ENCODE results near the gene INPP4B. TPM values are rescaled to one million over a fixed set of nuclear protein-coding genes. Genes with fewer than 3 reads are reported as not detected.

The INPP4B gene
- total and polyA plus RNA-seq, 2 of the 4 experiments (the other 2 are of a cell fraction): 1.8 to 14.0 TPM

DNA sequence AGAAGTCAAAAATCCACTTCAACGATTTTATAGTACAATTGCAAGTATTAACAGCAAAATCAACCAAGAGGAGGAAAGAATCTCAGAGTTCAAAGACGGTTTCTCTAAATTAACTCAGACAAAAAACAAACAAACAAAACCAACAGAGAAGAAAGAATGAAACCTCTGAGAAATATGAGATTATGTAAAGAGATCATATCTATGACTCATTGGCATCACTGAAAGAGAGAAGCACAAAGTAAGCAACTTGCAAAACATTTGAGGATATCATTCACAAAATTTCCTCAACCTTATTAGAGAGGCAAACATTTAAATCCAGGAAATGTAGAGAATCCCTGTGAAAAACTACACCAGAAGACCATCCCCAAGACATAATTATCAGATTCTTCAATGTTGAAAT is 370.4 kb downstream of the INPP4B start:
- Histone ChIP-seq H3K4me3 (ENCODE audit: insufficient read depth, low read depth, low read length) (no peak overlapping the region), H4K8ac (ENCODE audit: low read depth in 2 of 2, low read length in 2 of 2) (no peak overlapping the region), H3K4me2 (ENCODE audit: low read depth, low read length) (no peak overlapping the region), H2BK20ac (ENCODE audit: low read depth, low read length) (no peak overlapping the region), H2BK15ac (ENCODE audit: low read depth, low read length) (no peak overlapping the region), H3K9ac (ENCODE audit: low read depth, low read length) (no peak overlapping the region), H2AK9ac (replicated peaks; ENCODE audit: low read depth, low read length, poor library complexity) (no peak overlapping the region), H3K23ac (ENCODE audit: low read depth, low read length) (no peak overlapping the region), H3K79me1 (ENCODE audit: low read depth in 1 of 2, low read length in 2 of 2) (no peaks in the 10 kb centered on the region), H3K14ac (replicated peaks; ENCODE audit: low read depth, low read length) (no peak overlapping the region), H3K9me3 (ENCODE audit: control insufficient read depth, insufficient read depth, low read length) (no peaks in the 10 kb centered on the region), H4K20me1 (ENCODE audit: insufficient read depth, low read length) (no peaks in the 10 kb centered on the region), H3K27me3 (ENCODE audit: control insufficient read depth, insufficient read depth, low read length) (no peaks in the 10 kb centered on the region), H3K36me3 (ENCODE audit: control insufficient read depth, insufficient read depth, low read length) (no peaks in the 10 kb centered on the region), H3K27ac (ENCODE audit: insufficient read depth, low read length) (no peak overlapping the region), H3K4me1 (ENCODE audit: control insufficient read depth, insufficient read depth, low read length) (peaks cover 1% of the 10 kb centered on the region; the same call in 1 of the 2 replicates), H3K9me1 (ENCODE audit: insufficient read depth, low read length) (peaks cover 10% of the 10 kb centered on the region), H2BK120ac (ENCODE audit: low read depth, low read length) (no peak overlapping the region), H3K56ac (ENCODE audit: extremely low read depth, insufficient read depth, low read length) (no peak overlapping the region), H2AFZ (replicated peaks; ENCODE audit: low read length, poor library complexity) (no peak overlapping the region), H4K5ac (ENCODE audit: low read depth, low read length) (no peak overlapping the region), H3K4ac (ENCODE audit: low read depth, low read length) (no peak overlapping the region), H2BK5ac (ENCODE audit: low read depth, low read length, poor library complexity, severe bottlenecking) (no peak overlapping the region), H4K91ac (ENCODE audit: insufficient read depth, low read depth, low read length) (no peak overlapping the region), H2AK5ac (ENCODE audit: low read depth, low read length) (no peak overlapping the region), H3K18ac (ENCODE audit: low read depth, low read length) (no peak overlapping the region)
- CTCF ChIA-PET: no interaction called here
- no CpG with 5 or more reads among the region's 2 CpGs for WGBS, 2 experiments (ENCODE audit: extremely low coverage in 2 of 2, insufficient read length in 1 of 2)
- no TSS peak for BruUV-seq (replicated peaks)
- intact Hi-C loops (cut with micrococcal nuclease): no loop called here
- ATAC-seq (ENCODE audit: low read depth) (peak; percentile 42; the same call in 1 of the 2 replicates), DNase-seq (peak; percentile 44)
- POLR2A ChIA-PET (ENCODE audit: unreplicated experiment): no interaction called here
- dilution Hi-C loops (cut with HindIII; ENCODE audit: low sequenced_read_pairs, unreplicated experiment): no loop called here
- in situ Hi-C loops (cut with MboI; ENCODE audit: low sequenced_read_pairs): no loop called here
- no peak for TF ChIP-seq RCOR1 (IDR thresholded peaks at IDR 0.05; ENCODE audit: insufficient replicate concordance, low read length)
- TF ChIP-seq, protein P1, sequence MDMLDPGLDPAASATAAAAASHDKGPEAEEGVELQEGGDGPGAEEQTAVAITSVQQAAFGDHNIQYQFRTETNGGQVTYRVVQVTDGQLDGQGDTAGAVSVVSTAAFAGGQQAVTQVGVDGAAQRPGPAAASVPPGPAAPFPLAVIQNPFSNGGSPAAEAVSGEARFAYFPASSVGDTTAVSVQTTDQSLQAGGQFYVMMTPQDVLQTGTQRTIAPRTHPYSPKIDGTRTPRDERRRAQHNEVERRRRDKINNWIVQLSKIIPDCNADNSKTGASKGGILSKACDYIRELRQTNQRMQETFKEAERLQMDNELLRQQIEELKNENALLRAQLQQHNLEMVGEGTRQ (IDR thresholded peaks at IDR 0.05; ENCODE audit: low read depth, low read length): no peak
- no peak for TF ChIP-seq SMC3 (IDR thresholded peaks at IDR 0.05; ENCODE audit: low read depth, low read length)
- TF ChIP-seq, protein P2, sequence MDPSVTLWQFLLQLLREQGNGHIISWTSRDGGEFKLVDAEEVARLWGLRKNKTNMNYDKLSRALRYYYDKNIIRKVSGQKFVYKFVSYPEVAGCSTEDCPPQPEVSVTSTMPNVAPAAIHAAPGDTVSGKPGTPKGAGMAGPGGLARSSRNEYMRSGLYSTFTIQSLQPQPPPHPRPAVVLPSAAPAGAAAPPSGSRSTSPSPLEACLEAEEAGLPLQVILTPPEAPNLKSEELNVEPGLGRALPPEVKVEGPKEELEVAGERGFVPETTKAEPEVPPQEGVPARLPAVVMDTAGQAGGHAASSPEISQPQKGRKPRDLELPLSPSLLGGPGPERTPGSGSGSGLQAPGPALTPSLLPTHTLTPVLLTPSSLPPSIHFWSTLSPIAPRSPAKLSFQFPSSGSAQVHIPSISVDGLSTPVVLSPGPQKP (IDR thresholded peaks at IDR 0.05; ENCODE audit: borderline replicate concordance, low read depth, low read length): no peak
- TF ChIP-seq NFE2L2 (IDR thresholded peaks at IDR 0.05; ENCODE audit: low read depth, low read length): no peak
- TF ChIP-seq MAZ (IDR thresholded peaks at IDR 0.05; ENCODE audit: borderline replicate concordance, low read depth, low read length): no peak
- no peak for TF ChIP-seq POLR2A (IDR thresholded peaks at IDR 0.05; ENCODE audit: low read depth, low read length)
- no peak for TF ChIP-seq BHLHE40 (IDR thresholded peaks at IDR 0.05; ENCODE audit: low read depth, low read length)
- no peak for TF ChIP-seq MAFK (IDR thresholded peaks at IDR 0.05; ENCODE audit: low read depth, low read length)
